Embryonic facial prominence (tissue), 1 donor: ENCODE data around the gene MRPL19.

Experiments used
- DNase-seq: peaks from one replicate; pipeline ENCODE4 v3.0.0-alpha.2; 2016; ENCODE audit errors: extremely low spot score

Gene MRPL19

DNA sequence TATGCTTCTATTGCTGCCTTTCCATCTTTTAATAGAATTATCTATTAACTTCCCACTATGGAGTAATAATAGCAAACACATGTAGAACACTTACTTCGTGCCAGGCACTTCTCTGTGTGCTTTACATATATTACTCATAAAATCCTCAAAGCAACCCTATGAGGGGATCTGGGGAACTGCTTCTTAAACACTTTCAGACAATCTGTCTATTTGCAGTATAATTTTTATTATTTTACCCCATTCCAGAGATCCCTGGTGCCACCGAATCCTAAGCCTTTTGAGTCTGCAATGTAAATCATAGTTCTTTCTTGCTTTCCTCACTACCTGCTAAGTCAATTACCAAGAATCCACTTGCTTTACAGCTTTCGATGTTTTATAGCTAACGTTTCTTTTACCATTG lies 89.7 kb downstream of the MRPL19 start:
- no peak for DNase-seq

DNA sequence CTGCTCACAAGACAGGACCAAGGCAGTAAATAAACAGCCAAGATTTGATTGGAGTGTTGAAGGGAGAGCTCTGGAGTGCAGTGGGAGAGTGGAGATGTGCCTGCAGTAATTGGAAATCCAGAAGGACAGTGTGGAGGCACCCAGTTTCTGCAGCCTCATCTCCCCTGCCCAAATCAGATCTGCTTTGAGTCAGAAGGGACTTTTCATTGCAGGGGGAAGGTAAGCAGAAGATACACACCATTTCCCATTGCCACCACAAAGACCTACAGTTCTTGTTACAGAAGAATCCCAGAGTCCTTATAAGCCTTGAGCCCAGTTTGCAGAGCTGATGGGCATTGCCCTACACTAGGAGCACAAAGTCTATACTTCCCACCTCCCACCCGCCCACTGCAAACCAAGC lies 91.4 kb downstream of the MRPL19 start:
- DNase-seq: no peak
